MM.1S (cell line): ENCODE measurements around the gene NET1.

ENCODE experiments used
- EZH2 ChIP-seq: fragments of 300-600 bp; sonication (generic); optimal IDR thresholded peaks from 2 replicates; pipeline ENCODE3; 2017; ENCODE audit warnings: low read depth, mild to moderate bottlenecking, antibody characterized with exemption, low read length, mixed read lengths
- EZH2phosphoT487 ChIP-seq: fragments of 300-600 bp; sonication (generic); IDR thresholded peaks from 2 replicates; pipeline ENCODE4 v1.6.1; 2018; ENCODE audit warnings: antibody characterized with exemption, low read length
- TF ChIP-seq, protein P1 (sequence below): fragments of 300-600 bp; sonication (generic); IDR thresholded peaks from 2 replicates; pipeline ENCODE4 v1.5.1; 2016; ENCODE audit warnings: antibody characterized with exemption, low read length, mixed read lengths

DNA sequence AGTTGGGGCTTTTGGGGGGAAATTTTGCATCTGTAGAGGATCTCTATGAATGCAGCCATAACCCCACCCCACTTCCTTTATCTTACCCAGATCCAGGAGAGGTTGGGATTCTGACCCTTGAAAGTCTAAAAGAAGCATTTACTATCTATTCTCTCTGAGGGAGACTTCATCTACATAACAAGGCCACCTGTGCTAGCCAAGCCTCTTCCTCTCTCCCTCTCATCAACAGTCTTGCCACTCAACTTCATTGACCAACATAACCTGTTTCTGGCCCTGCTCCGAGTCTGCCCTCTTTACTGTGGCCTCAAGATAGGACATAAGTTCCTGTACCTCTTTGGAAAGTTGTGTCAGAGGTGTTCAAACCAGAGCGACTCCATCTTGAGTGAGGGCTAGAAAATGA is 27.1 kb upstream of the NET1 start:
- TF ChIP-seq, protein P1, sequence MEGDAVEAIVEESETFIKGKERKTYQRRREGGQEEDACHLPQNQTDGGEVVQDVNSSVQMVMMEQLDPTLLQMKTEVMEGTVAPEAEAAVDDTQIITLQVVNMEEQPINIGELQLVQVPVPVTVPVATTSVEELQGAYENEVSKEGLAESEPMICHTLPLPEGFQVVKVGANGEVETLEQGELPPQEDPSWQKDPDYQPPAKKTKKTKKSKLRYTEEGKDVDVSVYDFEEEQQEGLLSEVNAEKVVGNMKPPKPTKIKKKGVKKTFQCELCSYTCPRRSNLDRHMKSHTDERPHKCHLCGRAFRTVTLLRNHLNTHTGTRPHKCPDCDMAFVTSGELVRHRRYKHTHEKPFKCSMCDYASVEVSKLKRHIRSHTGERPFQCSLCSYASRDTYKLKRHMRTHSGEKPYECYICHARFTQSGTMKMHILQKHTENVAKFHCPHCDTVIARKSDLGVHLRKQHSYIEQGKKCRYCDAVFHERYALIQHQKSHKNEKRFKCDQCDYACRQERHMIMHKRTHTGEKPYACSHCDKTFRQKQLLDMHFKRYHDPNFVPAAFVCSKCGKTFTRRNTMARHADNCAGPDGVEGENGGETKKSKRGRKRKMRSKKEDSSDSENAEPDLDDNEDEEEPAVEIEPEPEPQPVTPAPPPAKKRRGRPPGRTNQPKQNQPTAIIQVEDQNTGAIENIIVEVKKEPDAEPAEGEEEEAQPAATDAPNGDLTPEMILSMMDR, result no peak
- TF ChIP-seq EZH2, result no peak
- TF ChIP-seq EZH2phosphoT487, result no peak
